Kasumi-1 (cell line): ENCODE data around the gene ZNF597.
A peak's percentile ranks its signal among the peaks of the same experiment; 100 is the strongest.

Experiments used
- DNase-seq, 2 experiments: peaks; one replicate each; lab custom pipeline; 2025; lab: John Stamatoyannopoulos, UW

Gene ZNF597

GRCh38 chr16:3454631-3455147 is 11.4 kb upstream of the ZNF597 start:
- no peak for DNase-seq

- DNase-seq = no peak
Measured at GRCh38 chr16:3454093-3454492, 10.8 kb upstream of the ZNF597 start.

GRCh38 chr16:3444032-3444388 is 706 bp upstream of the ZNF597 start:
- no peak for DNase-seq

GRCh38 chr16:3439637-3440036 is 3.7 kb downstream of the ZNF597 start:
- no peak for DNase-seq

GRCh38 chr16:3434373-3434772 is 8.9 kb downstream of the ZNF597 start:
- DNase-seq = no peak

- DNase-seq = peak; percentile 87 to 88
Measured at GRCh38 chr16:3431779-3432219, 11.5 kb downstream of the ZNF597 start.

- no peak for DNase-seq
Measured at GRCh38 chr16:3413730-3414379, 29.4 kb downstream of the ZNF597 start.

GRCh38 chr16:3408561-3409197 is 34.6 kb downstream of the ZNF597 start:
- no peak for DNase-seq

GRCh38 chr16:3401719-3402397 is 41.4 kb downstream of the ZNF597 start:
- peak; percentile 37 to 47 for DNase-seq

GRCh38 chr16:3400779-3401688 is 42.3 kb downstream of the ZNF597 start, which contains the start of the genes ZNF174 and ZSCAN32:
TSS of gene ZNF174 (plus strand) at chr16:3401215. CDS start at chr16:3402005, 790 bp downstream.
TSS of gene ZSCAN32 (minus strand) at chr16:3401004. CDS start at chr16:3397557, 3,447 bp downstream.
- peak; percentile 83 to 92 for DNase-seq

GRCh38 chr16:3400446-3400778 is 42.9 kb downstream of the ZNF597 start:
- peak in 1 of 2 experiments; percentile 11 for DNase-seq

GRCh38 chr16:3389663-3390338 is 53.5 kb downstream of the ZNF597 start:
- peak; percentile 2 to 22 for DNase-seq

- DNase-seq = no peak
Measured at GRCh38 chr16:3388325-3388724, 55.0 kb downstream of the ZNF597 start.

- DNase-seq = no peak
Measured at GRCh38 chr16:3383045-3383448, 60.3 kb downstream of the ZNF597 start.
